ENCODE results near the gene BRD7.

DNA sequence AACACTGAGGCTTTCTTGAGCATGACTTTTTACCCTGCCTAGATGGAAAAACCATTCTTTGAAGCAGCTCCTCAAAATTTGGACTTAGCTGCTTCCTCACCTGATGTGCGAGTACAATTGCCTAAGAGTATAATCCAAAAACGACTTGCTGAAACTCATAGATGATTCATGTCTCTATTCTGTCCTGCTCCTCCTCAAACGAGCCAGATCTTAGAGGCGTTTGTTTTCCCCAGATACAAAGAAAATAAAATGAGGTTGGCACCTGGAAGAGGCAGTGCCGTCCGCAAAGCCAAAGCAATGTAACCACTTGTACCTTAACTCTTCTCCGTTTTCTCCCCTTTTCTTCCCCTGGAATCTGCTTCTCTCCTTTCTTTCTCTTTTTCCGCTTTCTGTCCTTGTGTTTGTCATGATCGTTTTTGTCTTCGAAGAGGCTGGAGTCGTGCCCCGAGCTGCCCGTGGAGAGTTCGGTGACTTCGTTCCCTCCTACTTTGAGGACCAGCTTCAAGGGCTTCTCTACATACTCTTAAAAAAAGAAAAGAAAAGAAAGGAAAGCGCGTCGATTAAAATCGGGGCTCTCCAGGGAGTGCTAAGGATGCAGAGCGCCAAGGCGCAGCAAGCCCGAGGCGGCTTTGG lies 895 bp downstream of the BRD7 start:
- no peak for TF ChIP-seq FOXA1 (IDR thresholded peaks at IDR 0.05)
- TF ChIP-seq FOXA1 (CRISPR knock-in tag; IDR thresholded peaks at IDR 0.05): no peak
- TF ChIP-seq NFE2L2 (IDR thresholded peaks at IDR 0.05; ENCODE audit: low read length): no peak
- no peak for TF ChIP-seq CTCF (CRISPR knock-in tag; IDR thresholded peaks at IDR 0.05)
- no peak for TF ChIP-seq CHD2 (IDR thresholded peaks at IDR 0.05; ENCODE audit: low read depth, low read length)
- TF ChIP-seq, protein P1, sequence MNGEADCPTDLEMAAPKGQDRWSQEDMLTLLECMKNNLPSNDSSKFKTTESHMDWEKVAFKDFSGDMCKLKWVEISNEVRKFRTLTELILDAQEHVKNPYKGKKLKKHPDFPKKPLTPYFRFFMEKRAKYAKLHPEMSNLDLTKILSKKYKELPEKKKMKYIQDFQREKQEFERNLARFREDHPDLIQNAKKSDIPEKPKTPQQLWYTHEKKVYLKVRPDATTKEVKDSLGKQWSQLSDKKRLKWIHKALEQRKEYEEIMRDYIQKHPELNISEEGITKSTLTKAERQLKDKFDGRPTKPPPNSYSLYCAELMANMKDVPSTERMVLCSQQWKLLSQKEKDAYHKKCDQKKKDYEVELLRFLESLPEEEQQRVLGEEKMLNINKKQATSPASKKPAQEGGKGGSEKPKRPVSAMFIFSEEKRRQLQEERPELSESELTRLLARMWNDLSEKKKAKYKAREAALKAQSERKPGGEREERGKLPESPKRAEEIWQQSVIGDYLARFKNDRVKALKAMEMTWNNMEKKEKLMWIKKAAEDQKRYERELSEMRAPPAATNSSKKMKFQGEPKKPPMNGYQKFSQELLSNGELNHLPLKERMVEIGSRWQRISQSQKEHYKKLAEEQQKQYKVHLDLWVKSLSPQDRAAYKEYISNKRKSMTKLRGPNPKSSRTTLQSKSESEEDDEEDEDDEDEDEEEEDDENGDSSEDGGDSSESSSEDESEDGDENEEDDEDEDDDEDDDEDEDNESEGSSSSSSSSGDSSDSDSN (CRISPR knock-in tag; IDR thresholded peaks at IDR 0.05): no peak
- TF ChIP-seq SP5 (CRISPR knock-in tag; IDR thresholded peaks at IDR 0.05; ENCODE audit: borderline replicate concordance, low read depth): no peak
- no peak for TF ChIP-seq ZNF431 (CRISPR knock-in tag; IDR thresholded peaks at IDR 0.05; ENCODE audit: borderline replicate concordance, low read depth)
- TF ChIP-seq SP1 (IDR thresholded peaks at IDR 0.05): no peak
- no peak for TF ChIP-seq SP1 (CRISPR knock-in tag; IDR thresholded peaks at IDR 0.05)
- TF ChIP-seq ZZZ3 (CRISPR knock-in tag; IDR thresholded peaks at IDR 0.05; ENCODE audit: borderline replicate concordance): no peak

Data from HepG2 (cell line).